G401.6 (cell line): ENCODE measurements around the gene RILP.

Experiments
- FAIRE-seq: peaks from 2 replicates; lab custom pipeline; 2012; peaks lifted over from hg19 to GRCh38; lab: Jason Lieb, UNC

RILP gene

GRCh38 chr17:1648173-1648962 lies 1.3 kb downstream of the RILP start:
- peak; percentile 15 for FAIRE-seq

GRCh38 chr17:1647802-1648171 lies 1.9 kb downstream of the RILP start:
- no peak for FAIRE-seq

- no peak for FAIRE-seq
These were observed 3.3 kb downstream of the RILP start for GRCh38 chr17:1646199-1646875.

DNA sequence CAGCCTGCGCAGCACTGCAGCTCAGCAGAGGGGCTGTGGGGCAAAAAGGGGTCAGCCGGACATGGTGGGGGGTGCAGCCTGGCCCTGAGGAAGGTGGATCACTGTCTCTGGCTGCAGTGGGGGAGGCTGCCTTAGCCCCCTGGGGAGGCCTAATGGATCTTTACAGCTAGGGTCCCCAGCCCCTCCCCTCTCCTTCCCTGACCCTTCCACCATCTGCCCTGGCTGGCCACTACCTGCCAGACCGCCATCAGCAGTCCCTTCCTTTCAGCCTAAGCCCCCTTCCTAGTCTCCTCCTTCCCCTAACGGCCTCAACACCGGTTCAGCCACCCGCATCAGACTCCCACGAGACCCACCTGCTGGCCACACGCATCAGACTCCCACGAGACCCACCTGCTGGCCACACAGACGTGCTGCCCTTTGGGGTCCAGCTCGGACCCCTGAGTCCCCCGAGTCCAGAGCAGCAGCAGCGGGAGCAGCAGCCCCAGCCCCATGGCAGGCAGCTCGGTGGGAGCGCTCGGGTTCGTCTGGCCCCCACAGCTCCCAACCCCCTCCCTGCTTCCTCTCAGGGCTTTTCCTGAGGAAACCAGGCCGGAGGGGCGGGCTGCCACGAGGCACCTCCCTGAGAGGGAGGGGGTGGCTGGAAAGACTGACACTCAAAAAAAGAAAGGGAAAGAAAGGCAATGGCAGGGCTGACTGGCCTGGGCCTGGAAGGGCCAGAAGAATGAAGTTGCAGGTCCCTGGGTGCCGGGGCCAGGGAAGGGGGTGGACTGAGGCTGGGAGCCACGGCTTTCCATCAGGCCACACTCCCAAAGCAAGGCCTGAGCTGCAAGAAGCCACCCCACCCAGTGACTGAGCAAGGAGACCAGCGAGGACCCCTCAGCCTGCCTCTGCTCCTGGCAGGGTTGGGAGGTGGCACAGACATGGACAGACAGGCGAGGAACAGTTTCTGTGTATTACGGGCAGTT lies 4.2 kb downstream of the RILP start, which contains the start of gene SCARF1:
TSS of gene SCARF1 (minus strand) at position 526 of the 965 bp plus-strand sequence. CDS start at position 491, 35 bp downstream.
- no peak for FAIRE-seq

- no peak for FAIRE-seq
These were observed 5.0 kb downstream of the RILP start for GRCh38 chr17:1644493-1645206.

DNA sequence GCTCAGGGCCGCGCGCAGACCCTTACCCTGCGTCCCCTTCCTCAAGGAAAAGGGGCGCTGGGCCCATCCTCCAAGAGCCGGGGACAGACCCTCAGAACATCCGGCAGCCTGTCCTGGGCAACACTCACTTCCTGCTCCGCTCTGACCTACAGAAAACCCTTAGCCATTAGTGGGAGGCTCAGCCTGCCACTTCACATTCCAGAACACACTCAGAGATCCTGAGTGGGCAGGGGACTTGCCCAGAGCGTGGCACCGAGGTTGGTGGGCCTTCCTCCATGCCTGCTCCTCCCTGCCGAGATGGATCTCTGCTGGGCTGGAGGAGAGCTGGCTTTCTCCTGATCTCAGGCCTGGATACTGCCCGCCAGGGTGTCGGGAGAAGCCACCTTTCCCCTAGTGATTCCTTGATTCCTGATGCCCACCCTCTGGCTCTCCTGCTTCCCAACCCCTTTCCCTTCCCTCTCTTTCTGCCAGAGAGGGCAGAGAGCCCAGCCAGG lies 5.6 kb downstream of the RILP start:
- no peak for FAIRE-seq

- FAIRE-seq = no peak
These were observed 6.2 kb downstream of the RILP start for GRCh38 chr17:1643293-1643998.

- no peak for FAIRE-seq
These were observed 8.6 kb downstream of the RILP start for GRCh38 chr17:1641065-1641403.

DNA sequence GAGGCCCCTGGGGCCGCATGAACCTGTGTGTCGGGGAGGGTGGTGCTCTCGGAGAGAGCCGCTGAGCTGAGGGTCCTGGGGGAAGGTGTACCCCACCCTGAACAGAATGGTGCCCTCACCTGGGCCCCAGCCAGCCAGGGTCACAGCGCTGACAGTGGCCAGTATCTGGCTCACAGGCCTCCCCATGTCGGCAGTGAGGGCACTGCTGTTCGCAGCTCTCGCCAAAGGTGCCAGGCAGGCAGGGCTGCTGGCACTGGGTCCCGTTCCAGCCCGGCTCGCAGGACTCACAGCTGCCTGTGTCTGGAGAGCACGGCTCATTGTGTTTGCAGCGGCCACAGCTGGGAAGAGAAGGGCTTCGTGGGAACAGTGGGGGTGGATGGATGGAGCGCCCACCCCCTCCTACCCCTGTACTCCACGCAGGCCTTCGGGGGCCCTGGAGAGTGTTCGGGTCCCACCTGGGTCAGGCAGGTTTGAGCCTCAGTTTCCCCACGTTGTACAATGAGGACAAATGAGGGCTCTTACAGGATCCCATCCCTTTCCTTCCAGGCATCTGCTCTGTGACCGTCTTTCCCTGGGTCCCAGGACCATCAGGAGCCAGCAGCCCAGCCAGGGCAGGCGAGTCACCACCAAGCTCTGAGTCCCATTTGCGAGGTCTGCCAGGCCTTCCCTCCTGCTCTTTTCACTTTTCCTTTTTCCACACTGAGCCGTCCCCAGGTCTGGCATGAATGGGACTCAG lies 9.2 kb downstream of the RILP start:
- no peak for FAIRE-seq

DNA sequence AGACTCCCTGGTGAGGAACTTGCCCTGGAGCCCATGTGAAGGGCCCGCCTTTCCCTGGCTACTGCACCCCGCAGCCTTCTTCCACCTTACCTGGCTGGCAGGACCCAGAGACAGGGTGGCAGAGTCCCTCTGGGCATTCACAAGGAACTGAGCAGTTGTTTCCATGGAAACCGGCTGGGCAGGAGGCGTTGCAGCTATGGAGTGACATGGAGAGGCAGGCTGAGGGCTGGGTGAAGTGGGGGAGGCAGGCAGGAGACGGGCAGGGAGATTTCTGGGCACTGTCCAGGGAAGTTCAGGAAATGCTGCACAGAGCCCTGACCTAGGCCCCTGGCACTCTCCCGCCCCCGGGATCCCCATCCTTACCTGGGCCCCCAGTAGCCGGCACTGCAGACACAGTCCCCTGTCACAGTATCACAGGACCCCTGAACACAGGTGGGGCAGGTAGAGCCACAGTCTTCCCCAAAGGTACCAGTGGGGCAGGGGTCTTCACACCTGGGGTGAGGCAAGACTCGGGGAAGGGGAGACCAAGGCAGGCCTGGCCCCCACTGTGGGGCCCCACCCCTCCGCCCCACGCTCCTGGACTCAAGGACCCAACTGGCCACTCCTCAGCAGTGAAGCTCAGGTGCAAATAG lies 10.0 kb downstream of the RILP start:
- FAIRE-seq = no peak

DNA sequence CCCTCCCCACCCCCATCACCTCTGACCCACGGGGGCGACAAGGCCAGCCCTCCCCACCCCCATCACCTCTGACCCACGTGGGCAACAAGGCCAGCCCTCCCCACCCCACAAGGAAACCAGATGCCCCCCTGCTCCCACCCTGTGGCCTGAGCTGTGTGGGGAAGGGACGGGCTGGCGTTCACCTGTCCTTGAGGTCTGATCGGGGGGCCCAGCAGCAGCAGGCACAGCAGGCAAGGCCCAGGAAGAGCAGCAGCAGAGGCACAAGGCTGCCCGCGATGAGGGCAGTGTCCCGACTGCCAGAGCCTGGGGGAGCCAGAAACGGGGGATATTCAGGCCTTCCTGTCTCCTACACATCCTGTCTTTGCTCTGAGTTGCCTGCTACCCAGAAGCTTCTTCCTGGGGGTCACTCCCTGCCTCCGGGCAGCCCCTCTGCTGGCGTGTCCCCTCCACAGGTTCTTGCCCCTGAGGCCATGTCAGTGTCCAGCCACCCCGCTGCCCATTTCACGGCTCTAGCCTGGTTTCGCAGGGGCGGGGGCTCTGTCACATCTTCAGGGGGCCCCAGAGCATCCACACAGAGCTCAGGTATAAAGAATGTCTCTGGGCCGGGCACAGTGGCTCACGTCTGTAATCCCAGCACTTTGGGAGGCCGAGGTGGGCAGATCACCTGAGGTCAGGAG lies 10.9 kb downstream of the RILP start:
- no peak for FAIRE-seq

DNA sequence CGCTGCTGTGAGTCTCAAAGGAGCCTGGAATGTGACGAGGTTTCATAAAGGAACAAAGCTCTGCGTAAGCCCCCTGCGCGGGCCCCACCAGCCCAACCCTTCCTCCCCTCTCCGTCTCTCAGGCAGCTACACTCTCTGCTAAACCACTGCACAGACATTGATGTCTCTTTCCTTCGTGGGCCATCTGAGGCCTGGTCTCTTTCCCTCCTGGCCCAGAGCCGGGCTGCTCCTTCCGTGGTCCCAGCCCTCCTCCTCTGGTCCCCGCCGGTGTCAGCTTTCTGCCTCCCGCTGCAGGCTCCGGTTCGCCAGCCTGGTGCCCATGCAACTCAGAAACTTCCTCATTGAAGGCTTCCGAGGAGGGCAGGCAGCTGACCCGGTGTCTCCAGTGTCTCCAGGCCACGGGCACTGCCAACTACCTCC lies 11.5 kb downstream of the RILP start:
- FAIRE-seq = no peak

DNA sequence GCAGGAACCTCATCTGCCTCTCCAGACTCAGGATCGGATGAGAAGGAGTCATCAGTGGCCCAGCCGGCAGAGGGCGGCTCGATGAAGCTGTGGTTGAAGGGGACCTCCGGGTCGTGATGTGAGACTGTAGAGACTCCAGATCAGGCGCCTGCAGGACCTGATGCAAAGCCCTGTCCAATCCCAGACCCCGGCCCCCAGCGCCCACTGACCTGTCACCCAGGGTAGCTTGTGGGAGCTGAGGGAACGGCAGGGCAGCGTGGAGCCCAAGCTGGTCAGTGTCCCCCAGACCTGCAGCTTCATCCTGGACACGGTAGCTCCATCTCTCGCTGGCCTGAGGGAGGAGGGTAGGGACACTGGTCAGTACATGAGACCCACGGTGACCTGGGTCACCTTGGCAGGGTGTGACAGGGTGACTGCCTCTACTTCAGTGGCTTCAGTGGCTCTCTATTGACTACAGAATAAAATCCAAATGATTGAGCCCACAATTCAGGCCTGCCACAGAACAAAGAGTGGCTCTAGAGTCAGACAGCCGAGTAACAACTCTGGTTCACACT lies 12.9 kb downstream of the RILP start:
- FAIRE-seq = no peak

DNA sequence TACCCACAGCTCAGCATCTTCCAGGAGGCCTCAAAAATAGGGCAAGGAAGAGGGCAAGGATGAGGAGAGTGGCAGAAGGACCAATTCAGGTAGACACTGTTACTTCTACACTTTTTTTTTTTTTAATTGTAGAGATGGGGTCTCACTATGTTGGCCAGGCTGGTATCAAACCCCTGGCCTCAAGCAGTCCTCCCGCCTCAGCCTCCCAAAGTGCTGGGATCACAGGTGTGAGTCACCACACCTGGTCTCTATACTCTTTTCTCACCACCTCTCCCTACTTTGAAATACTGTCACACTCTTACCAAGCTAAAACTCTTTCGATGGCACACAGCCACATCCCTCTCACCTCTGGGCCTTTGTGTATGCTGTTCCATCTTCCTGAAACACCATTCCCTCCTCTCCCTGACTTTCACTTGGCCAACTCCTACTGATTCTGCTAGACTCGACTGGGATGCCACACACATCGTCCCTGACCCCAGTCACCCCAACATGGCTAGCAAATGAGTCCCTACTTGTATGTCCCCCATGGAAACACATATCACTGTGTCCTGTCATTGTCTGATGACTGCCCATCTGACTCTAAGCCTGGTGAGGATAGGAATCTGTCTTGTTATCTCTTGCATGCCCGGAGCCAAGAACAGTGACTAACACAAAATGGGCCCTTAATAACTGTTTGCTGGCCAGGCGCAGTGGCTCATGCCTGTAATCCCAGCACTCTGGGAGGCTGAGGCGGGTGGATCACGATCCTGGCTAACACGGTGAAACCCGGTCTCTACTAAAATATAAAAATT lies 13.8 kb downstream of the RILP start:
- no peak for FAIRE-seq

- FAIRE-seq = no peak
These were observed 14.6 kb downstream of the RILP start for GRCh38 chr17:1634841-1635650.

DNA sequence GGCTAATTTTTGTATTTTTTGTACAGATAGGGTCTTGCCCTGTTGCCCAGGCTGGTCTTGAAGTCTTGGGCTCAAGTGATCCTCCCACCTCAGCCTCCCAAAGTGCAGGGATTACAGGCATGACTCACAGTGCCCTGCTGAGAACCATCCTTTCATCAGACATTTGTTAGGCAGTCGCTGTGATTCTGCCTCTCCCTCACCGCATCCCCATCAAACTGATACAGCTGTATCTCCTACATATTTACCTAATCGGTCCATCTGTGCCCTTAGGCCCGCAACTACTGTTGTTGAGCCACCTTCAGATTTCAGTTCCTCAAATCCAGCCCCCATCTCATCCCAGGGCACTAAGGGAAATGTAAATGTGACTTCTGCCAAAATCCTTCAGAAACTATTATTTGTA lies 19.0 kb downstream of the RILP start:
- no peak for FAIRE-seq
